HG02852 (cell line): ENCODE data around the gene HNF4A.

ENCODE experiments used
- ATAC-seq: cut with Tn5 transposase; IDR thresholded peaks from one replicate; pipeline ENCODE4 v1.9.1; 2021; ENCODE audit warnings: mild to moderate bottlenecking, moderate library complexity; ENCODE audit not compliant: unreplicated experiment

HNF4A gene

DNA sequence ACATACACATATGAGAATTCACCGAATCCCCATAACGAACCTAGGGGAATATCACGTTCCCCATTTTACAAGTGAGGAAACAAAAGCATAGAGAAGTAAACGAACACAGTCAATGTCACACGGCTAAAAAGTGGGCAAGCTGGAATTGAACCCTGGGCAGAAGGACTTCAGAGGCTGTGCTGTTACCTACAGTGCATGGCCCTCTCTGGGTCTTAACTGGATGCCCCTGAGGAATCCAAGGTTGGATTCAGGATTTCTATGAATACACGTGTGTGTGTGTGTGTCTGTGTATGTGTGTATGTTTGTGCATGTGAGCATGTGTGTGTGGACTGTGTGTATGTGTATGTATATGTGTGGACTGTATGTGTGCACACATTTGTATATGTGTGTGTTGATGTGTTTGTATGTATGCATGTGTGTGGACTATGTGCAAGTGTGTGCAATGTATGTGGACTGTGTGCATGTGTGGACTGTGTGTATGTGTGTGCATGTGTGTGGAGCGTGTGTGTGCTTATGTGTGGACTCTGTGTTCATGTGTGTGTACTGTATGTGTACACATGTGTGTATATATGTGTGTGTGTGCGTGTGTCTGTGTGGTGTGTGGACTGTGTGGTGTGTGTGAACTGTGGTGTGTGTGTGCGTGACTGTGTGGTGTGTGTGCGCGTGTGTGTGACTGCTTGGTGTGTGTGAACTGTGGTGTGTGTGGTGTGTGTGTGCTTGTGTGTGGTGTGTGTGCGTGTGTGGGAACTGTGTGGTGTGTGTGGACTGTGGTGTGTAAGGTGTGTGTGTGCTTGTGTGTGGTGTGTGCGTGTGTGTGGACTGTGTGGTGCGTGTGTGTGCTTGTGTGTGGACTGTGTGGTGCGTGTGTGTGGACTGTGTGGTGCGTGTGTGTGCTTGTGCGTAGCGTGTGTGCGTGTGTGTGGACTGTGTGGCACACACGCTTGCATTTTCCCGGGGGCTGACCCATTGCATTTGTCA lies 49.0 kb downstream of the HNF4A start:
- ATAC-seq, result no peak

- ATAC-seq, result no peak
Measured at GRCh38 chr20:44405257-44405656, 49.8 kb downstream of the HNF4A start.

DNA sequence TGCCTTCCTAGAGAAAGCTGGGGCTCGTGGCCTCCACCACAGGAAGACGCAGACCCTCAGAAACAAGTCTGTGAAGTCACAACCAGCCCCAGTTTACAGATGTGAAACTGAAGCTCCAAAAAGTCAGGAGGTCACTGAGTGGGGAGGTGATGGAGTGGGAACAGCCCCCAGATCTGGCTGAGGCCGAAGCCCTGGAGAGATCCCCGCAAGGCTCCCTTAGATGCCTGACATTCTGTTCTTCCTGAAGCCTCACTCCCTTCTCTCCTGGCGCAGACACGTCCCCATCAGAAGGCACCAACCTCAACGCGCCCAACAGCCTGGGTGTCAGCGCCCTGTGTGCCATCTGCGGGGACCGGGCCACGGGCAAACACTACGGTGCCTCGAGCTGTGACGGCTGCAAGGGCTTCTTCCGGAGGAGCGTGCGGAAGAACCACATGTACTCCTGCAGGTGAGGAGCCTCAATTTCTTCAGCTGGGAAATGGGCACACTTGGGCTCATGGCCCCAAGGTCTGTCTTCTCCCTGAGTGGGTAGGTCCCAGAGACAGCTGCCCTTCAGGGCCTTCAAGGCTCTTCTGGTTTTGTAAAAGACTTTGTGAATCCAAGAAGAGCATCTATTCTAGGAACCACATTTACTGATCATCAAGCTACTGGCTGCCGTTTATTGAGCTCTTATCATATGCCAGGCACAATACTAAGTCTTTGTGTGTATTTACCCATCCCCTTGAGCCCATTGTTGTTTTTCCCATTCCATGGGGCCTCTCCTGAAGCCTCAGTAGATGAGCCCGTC lies 50.5 kb downstream of the HNF4A start:
- no peak for ATAC-seq

DNA sequence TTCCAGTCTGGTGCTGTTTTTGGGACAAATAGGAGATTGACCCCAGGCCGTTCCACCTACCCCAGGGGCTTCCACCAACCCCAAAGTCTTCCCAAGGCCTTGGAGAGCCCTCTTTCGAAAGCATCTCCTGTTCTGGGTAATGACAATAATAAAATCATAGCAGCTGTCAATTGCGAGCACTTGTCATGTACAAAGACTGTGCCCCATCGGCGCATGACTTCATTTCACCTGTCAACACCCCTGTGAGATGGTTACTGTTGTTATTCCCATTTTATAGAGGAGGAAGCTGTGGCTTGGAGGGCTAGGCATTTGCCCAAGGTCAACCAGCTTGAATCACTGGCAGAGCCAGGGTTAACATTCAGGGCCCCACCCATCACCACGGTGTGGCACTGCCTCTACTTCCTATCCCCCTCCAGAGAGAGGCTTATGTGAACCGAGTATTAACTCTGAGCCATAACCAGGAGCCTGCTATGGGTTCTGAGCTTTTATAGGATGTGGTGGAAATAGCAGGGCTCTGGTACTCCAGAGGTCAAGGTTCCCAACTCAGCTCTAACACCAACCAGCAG lies 51.2 kb downstream of the HNF4A start:
- ATAC-seq, result no peak

DNA sequence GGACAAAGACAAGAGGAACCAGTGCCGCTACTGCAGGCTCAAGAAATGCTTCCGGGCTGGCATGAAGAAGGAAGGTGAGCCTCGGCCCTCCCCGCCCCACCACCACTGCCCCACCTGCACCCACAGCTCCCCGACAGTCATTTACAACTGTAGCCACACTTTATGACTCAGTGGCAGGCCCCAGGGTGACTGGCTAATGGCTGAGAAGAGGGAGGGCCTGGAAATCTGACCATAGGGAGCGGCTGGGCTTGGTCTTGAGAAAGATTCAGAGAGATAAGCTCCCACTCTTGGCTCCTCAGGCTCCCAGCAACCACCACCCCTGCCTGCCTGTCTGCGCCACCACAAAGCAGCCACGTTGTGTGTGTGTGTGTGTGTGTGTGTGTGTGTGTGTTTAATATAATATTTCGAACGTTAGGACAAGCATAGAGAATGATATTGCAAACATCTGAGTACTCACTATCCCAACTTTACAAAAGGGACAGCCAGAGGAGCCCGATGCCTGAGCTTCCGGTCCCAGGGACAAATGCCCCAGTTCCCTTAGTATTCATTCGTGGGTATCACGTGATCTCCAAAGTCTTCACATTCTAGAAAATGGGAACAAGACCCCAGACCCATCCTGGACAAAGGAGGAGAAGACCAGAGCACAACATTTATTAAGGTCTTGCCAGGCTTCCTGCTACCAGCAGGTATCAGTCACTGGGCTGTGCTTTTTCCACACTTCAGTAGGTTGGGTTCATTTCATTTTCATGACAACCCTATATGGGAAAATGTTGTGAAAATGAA lies 52.1 kb downstream of the HNF4A start:
- ATAC-seq, result no peak

DNA sequence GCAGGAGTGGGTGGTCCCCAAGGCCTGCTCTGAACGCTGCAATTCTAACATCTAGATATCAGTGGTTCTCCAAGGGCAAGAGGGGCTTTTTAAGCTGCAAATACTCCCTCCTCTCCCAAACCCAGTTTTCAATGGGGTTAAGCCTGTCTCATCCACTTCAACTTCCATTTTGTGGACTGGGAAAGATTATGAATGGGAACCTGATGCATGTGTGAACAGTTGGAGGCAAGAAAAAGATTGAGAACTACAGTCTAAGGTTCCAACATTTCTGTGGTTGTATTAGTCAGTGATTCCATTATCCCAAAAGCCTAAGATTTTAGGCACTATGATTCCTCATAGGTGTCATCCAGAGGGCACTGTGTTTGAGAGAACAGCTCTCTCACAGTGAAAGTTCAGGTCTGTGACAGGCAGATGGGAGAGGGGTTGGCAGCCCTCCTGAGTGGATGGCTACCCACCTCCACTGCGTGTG lies 53.7 kb downstream of the HNF4A start:
- no peak for ATAC-seq

DNA sequence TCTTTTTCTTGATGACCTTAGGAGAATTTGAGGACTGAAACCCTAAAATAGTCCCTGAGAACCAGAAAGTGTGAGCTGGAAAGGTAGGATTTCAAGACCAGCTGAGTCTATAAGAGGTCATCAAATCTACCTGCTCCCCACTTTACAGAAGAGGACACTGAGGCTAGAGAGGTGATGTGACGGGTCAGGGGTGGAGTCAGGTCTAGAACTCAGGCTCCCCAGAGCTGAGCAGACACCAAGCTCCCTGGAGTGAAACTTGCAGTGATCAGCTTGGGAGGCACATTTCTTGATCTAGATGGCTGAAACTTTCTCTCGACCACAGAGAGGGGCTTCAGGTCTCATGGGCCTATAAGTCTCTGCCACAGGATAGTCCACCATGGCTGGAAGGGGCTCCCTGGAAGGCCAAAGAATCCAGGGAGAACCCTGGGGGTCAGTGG lies 55.1 kb downstream of the HNF4A start:
- no peak for ATAC-seq

DNA sequence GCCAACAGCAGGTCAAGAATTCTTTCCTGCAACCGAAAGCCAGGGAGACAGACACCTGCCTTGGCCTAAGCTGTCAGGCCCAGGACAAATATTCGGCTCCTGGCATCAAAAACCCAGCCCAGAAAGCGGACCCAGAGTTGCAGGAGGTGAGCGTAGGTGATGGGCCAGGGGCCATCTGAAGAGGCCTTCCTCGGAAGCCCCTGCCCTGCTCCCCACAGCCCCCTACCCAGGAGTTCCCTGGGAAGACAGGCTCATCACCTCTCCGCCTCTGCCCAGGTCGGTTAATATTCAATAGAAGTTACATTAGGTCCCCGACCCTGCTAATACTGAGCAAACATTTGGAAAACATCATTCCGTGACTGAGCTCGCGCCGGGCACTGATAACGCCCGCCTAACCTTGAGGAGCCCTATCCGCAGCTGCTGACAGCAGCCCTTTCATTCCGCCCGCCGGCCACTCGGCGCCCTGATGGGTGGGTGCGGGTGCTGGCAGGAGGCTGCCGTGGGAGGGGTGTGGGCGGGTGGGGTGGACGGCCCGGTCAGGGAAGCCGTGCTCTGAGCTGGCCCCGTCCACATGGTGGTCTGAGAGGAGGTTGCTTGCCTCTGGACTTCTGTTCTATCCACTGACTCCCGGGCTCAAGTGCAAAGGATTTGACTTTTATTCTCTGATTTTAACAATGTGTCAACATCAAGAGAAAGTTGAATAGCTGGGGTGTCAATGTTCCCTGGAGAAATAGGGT lies 55.7 kb downstream of the HNF4A start:
- no peak for ATAC-seq

DNA sequence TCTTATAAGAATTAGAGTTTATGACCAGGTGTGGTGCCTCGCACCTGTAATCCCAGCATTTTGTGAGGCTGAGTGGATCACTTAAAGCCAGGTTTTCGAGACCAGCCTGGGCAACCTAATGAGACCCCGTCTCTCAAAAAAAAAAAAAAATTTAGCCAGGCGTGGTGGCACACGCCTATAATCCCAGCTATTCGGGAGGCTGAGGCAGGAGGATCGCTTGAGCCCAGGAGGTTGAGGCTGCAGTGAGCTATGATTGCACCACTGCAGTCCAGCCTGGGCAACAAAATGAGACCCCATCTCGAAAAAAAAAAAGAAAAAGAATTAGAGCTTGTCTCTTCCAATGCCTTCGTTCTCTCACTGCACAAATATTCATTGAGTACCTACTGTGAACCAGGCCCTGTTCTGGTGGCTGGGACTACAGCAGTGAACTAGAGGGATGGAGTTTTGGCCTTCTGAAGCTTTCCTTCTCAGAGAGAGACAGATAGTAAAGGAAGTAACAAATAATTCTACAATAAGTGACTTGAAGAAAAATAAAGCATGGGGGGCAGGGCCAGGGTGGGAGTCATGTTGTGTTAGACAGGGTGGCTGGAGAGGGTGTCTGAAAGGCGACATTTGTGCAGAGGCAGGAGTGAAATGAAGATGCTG lies 56.4 kb downstream of the HNF4A start:
- ATAC-seq, result no peak

GRCh38 chr20:44412402-44413144 lies 57.1 kb downstream of the HNF4A start:
- no peak for ATAC-seq

DNA sequence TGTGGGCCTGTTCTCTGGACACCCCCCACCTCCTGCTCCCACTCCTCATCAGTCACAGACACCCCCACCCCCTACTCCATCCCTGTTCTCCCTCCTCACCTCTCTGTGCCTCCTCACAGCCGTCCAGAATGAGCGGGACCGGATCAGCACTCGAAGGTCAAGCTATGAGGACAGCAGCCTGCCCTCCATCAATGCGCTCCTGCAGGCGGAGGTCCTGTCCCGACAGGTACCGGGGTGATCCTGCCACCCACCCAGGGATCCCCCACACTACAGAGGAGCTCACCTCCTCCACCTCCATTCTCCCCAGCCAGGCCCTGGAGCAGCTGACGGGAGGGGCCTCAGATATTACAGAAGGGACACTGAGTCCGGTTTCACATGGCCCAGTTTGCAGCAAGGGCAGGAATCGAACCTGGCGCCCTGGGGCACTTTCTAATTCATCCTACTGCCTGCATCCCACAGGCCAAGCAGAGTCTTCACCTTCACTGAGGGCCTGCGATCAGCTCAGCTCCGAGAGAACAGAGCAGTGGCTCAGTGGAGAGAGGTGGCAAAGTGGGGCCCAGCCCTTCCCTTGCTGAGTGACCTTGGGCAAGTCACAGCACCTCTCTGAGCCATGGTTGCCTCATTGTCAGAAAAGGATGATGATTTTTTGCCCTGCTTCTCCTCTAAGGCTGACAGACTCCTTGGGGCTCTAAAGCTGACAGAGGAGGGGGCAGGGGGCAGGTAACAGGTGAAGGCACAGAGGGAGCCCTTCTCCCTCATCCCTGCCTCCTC lies 58.3 kb downstream of the HNF4A start:
- no peak for ATAC-seq

GRCh38 chr20:44414346-44414714 lies 58.8 kb downstream of the HNF4A start:
- ATAC-seq, result no peak

- ATAC-seq, result no peak
Measured at GRCh38 chr20:44414808-44415207, 59.3 kb downstream of the HNF4A start.

DNA sequence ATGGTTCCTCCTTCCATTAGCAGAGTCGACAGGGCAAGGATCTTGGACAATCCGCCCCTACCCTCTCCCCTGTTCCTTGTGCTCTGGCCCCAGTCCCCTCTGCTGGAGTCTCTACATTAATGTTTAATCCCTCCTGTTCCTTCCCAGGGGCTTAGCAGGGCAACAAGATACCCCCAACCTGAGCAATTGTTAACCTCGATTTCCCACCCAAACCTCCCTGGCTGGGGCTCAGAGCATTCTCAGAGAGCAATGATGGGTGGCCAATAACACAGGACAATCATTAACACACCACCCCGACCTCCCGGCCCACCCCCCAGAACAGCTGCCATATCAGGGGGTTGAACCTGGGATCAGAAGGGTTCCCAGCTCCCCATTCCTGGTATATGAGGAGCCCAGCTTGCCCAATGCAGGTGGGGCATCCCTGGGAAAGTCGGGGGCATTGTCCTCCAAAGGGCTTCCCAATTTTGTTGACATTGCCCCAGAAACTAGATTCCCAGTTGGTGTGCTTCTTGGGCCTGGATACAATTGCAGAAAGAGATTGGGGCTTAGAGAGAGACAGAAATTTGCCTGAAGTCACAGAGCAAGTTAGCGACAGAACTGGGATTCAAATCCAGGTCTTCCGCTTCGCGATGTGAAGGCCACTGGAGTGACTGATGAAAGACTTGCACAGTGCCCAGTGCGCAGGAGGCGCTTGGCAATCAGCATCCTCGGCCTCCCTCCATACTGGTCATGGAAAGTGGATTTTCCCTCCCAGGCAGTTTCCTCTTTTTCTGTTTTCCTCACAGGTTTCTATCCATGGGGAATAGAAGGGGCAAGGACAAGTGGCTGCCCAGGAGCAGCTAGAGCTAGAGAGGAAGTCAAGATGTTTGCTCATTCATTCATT lies 60.6 kb downstream of the HNF4A start:
- ATAC-seq, result no peak

DNA sequence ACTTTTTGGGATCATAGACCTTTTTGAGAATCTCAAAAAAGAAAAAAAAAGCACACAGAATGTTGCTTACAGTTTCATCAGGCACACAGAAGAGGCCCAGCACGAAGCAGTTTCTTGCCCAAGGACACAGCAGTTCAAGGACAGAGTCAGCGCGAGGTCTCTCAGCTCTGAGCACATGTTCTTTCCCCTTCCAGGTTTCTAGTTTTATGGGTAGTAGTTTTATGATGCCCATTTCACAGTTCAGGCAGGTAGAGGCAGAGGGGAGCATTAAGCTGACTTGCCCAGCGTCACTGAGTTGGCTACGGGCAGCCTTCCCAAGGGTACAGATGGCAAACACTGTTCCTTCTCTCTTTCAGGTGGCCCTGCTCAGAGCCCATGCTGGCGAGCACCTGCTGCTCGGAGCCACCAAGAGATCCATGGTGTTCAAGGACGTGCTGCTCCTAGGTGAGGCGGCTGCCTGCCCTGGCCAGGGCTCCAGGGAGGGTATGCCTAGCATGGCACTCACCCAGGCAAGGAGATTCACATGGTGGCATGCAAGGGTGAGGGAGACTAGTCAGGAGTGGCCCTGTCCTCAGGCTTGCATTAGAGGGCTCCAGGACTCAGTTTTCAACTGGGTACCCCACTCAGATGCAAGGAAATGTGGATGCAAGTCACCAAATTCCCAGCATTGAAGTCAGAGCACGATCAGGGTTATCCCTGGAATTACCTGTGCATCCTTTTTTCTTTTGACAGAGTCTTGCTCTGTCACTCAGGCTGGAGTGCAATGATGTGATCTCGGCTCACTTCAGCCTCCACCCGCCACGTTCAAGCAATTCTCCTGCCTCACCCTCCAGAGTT lies 62.8 kb downstream of the HNF4A start:
- no peak for ATAC-seq

GRCh38 chr20:44419131-44419844 lies 63.8 kb downstream of the HNF4A start:
- no peak for ATAC-seq
